GM12874 (cell line): ENCODE measurements around the gene ANXA6.

Experiments used
- CTCF ChIP-seq: IDR thresholded peaks from 2 replicates; pipeline ENCODE4 v1.5.1; 2011; ENCODE audit warnings: low read depth, mild to moderate bottlenecking, control low read depth, low read length, moderate library complexity; ENCODE audit not compliant: insufficient read depth

ANXA6 gene

GRCh38 chr5:151097061-151097460 is 60.5 kb downstream of the ANXA6 start:
- no peak for TF ChIP-seq CTCF

GRCh38 chr5:151096001-151096373 is 61.6 kb downstream of the ANXA6 start:
- TF ChIP-seq CTCF, result no peak

- TF ChIP-seq CTCF, result no peak
These were observed 62.1 kb downstream of the ANXA6 start for GRCh38 chr5:151095341-151096000.

- TF ChIP-seq CTCF, result no peak
These were observed 62.7 kb downstream of the ANXA6 start for GRCh38 chr5:151094852-151095245.

GRCh38 chr5:151094030-151094851 is 63.3 kb downstream of the ANXA6 start:
- no peak for TF ChIP-seq CTCF

- peak; percentile 9; the same call in 1 of the 2 replicates for TF ChIP-seq CTCF
These were observed 64.1 kb downstream of the ANXA6 start for GRCh38 chr5:151093476-151093889.

GRCh38 chr5:151092762-151093161 is 64.8 kb downstream of the ANXA6 start:
- no peak for TF ChIP-seq CTCF
